Mammary epithelial cell (primary cell): ENCODE data around the gene SDR39U1.
"Not testable (repeated sequence)": the region's sequence is repeated elsewhere in the genome, so short reads cannot be mapped to it uniquely, and the experiment has no call there.

Experiments
- EZH2 ChIP-seq: IDR thresholded peaks from 2 replicates; pipeline ENCODE4 v1.6.1; 2012; ENCODE audit warnings: low read length, inconsistent platforms, borderline replicate concordance
- TF ChIP-seq, protein P1 (sequence below), 2 donors: IDR thresholded peaks in 1 of 2; conservative IDR thresholded peaks in 1 of 2; 2 replicates each; pipeline ENCODE4 v1.5.1; 2011 to 2012; ENCODE audit warnings: inconsistent platforms in 2 of 2, low read length in 2 of 2, mild to moderate bottlenecking in 2 of 2, control low read depth in 1 of 2, low read depth in 1 of 2; ENCODE audit not compliant: insufficient read depth in 1 of 2; ENCODE audit errors: extremely low read depth in 1 of 2

GRCh38 chr14:24491586-24492408, 49.2 kb upstream of the SDR39U1 start:
- TF ChIP-seq, protein P1, sequence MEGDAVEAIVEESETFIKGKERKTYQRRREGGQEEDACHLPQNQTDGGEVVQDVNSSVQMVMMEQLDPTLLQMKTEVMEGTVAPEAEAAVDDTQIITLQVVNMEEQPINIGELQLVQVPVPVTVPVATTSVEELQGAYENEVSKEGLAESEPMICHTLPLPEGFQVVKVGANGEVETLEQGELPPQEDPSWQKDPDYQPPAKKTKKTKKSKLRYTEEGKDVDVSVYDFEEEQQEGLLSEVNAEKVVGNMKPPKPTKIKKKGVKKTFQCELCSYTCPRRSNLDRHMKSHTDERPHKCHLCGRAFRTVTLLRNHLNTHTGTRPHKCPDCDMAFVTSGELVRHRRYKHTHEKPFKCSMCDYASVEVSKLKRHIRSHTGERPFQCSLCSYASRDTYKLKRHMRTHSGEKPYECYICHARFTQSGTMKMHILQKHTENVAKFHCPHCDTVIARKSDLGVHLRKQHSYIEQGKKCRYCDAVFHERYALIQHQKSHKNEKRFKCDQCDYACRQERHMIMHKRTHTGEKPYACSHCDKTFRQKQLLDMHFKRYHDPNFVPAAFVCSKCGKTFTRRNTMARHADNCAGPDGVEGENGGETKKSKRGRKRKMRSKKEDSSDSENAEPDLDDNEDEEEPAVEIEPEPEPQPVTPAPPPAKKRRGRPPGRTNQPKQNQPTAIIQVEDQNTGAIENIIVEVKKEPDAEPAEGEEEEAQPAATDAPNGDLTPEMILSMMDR (conservative IDR thresholded peaks at IDR 0.05 in 1 of 2, IDR thresholded peaks at IDR 0.05 in 1 of 2; ENCODE audit: extremely low read depth in 1 of 2, insufficient read depth in 1 of 2, low read depth in 1 of 2, low read length in 2 of 2): not testable (repeated sequence)
- TF ChIP-seq EZH2: not testable (repeated sequence)
